SH-SY5Y (cell line): ENCODE measurements around the gene PHTF2.

Experiments used
- GATA2 ChIP-seq: IDR thresholded peaks from 2 replicates; pipeline ENCODE4 v1.6.1; 2011; ENCODE audit warnings: mild to moderate bottlenecking, low read depth, low read length
- GATA3 ChIP-seq: IDR thresholded peaks from 2 replicates; pipeline ENCODE4 v1.6.1; 2011; ENCODE audit warnings: low read depth, mild to moderate bottlenecking, low read length, moderate library complexity

The PHTF2 gene

GRCh38 chr7:77802557-77803405 lies 4.2 kb downstream of the PHTF2 start:
- TF ChIP-seq GATA3, result no peak
- TF ChIP-seq GATA2, result no peak

DNA sequence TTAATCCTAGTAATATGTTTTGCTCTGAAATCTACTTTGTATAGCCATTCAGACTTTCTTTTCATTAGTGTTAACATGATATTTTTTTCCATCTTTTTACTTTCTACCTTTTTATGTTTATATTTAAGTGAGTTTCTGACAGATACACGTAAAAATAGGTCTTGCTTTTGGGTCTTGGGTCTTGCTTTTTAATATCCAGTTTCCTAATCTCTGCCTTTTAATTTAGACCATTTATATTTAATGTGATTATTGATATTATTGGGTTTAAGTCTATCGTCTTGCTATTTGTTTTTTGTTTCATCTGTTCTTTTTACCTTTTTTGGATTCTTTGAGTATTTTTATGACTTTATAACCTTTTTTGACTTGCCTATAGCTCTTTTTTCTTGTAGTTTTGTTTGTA lies 7.9 kb downstream of the PHTF2 start:
- TF ChIP-seq GATA3 (no peak), GATA2 (no peak)

- TF ChIP-seq GATA3 (no peak), GATA2 (no peak)
These were observed 9.9 kb downstream of the PHTF2 start for GRCh38 chr7:77808517-77808916.

DNA sequence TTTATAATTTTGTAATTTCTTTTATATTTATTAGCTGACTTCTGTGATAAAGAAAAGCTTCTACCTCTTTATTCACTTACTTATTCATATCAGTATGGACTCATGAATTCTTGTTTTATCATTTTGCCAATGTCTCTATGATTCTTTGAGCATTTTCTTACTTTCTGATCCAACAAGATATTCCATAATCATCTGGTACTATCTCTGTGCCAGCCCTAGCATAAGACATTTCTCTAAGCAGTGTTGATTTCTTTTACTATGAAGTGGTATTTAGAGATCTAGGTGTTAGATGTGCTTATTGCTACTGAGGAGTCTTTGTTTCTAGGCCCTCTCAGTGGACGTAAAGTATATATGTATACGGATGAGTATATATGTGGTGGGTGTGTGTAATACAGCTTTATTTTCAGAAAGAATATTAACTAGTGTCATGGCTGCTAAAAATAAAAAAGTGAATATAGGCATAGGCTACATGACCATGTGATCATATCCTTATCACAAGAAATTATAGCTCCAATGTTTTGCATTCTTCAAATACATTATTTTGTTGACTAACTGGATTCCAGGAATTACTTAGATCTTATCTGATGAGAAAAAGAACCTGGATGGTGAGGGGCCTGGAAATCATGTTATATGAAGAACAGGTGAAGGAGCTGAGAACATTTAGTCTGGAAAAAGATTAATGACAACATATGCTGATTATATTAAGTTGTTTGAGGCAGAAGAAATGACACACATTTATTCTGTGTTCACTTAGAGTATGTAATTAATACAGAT lies 13.1 kb downstream of the PHTF2 start:
- TF ChIP-seq GATA3 (no peak), GATA2 (no peak)

GRCh38 chr7:77812290-77812685 lies 13.7 kb downstream of the PHTF2 start:
- TF ChIP-seq GATA3 (no peak), GATA2 (no peak)

DNA sequence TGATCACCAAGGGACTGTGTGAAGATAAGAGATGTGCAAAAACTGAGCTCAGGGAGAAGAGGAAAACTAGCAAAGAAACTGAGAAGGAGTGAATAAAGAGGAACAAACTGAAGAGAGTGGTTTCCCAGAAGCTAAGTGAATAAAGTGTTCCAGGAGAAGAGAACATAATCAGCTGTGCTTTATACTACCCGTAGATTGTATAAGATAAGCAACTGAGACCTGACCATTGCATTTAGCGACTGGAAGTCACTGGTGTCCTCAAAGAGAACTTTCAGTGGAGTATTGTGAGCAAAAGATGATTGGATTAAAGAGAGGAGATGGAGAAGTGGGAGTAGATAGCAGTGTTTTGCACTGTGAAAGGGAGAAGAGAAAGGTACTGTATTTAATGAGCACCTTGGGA lies 14.6 kb downstream of the PHTF2 start:
- TF ChIP-seq GATA2 (no peak), GATA3 (no peak)

DNA sequence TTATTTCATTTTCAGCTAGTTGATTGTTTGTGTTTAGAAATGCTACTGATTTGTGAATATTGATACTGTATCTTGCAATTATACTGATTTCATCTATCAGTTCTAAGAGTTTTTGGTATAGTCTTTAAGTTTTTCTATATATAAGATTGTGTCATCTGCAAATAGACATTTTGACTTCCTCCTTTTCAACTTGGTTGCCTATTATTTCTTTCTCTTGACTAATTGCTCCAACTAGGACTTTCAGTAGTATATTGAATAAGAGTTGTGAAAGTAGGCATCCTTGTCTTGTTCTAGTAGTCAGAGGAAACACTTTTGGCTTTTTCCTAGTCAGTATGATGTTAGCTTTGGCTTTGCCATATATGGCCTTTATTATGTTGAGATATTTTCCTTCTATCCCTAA lies 20.4 kb downstream of the PHTF2 start:
- TF ChIP-seq GATA2 (no peak), GATA3 (no peak)

- TF ChIP-seq GATA2 (no peak), GATA3 (no peak)
These were observed 22.4 kb downstream of the PHTF2 start for GRCh38 chr7:77820967-77821366.

DNA sequence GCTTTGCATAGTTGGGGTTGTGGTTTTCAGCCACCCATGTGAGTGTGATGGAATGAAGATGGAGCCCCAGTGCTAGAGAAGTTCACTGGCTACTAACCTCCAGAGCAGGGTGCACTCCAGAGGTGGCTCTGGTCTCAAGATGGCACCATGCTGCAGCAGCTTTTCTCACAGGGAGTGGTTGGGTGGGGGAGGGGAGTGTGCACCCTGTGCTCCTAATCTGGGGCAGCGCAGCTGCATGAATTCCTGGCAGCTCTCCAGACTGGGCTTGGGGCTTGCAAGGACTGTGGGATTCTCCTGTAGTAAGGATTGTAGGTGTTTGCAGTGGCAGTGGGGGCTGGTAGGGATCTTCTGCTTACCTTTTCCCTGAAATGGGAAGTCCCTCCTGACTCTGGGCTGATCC lies 23.7 kb downstream of the PHTF2 start:
- TF ChIP-seq GATA2 (no peak), GATA3 (no peak)

- TF ChIP-seq GATA2 (no peak), GATA3 (no peak)
These were observed 25.2 kb downstream of the PHTF2 start for GRCh38 chr7:77823787-77824186.

DNA sequence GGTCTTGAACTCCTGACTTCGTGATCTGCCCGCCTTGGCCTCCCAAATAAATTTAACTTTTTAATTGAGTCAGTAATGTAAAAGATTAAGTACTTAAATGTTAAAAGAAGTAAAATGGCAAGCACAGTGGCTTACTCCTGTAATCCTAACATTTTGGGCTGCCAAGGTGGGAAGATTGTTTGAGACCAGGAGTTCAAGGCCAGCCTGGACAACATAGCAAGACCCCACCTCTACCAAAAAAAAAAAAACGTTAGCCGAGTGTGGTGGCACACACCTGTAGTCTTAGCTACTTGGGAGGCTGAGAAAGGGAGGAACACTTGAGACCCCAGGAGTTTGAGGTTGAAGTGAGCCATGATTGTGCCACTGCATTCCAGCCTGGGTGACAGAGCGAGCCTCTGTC lies 26.1 kb downstream of the PHTF2 start:
- TF ChIP-seq GATA3, result no peak
- no peak for TF ChIP-seq GATA2

GRCh38 chr7:77825131-77825530 lies 26.6 kb downstream of the PHTF2 start:
- TF ChIP-seq GATA3, result no peak
- TF ChIP-seq GATA2, result no peak

GRCh38 chr7:77826300-77826699 lies 27.7 kb downstream of the PHTF2 start:
- TF ChIP-seq GATA3 (no peak), GATA2 (no peak)

DNA sequence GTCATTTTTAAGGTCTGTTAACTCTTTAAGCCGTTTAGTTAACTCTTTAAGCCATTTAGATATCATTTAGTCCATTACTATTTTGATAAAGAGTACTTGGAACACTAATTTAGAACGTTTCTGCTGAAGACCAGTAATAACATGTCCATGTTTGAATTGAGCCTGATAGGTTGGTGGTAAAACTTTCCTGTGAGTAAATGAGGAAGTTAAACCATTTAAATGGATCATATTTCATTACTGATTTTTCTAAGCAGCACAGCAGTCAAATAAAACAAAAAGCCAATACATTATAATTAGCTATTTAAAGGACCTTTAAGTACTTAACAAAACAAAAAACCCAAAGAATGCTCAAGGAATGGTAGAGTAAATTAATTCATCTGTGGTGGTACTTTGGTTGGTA lies 29.4 kb downstream of the PHTF2 start:
- no peak for TF ChIP-seq GATA2
- TF ChIP-seq GATA3, result no peak
